G401.6 (cell line): Measurements from ENCODE around the gene MARK3.

Experiments
- FAIRE-seq: peaks from 2 replicates; lab custom pipeline; 2012; peaks lifted over from hg19 to GRCh38; lab: Jason Lieb, UNC

Gene MARK3

GRCh38 chr14:103396463-103396862 is 11.2 kb downstream of the MARK3 start:
- FAIRE-seq: no peak

GRCh38 chr14:103398427-103399195 is 13.4 kb downstream of the MARK3 start:
- FAIRE-seq: no peak

GRCh38 chr14:103400537-103400936 is 15.3 kb downstream of the MARK3 start:
- no peak for FAIRE-seq

GRCh38 chr14:103401223-103402214 is 16.3 kb downstream of the MARK3 start:
- FAIRE-seq: no peak

- FAIRE-seq: no peak
Measured at GRCh38 chr14:103402695-103403094, 17.5 kb downstream of the MARK3 start.

- no peak for FAIRE-seq
Measured at GRCh38 chr14:103404032-103404918, 19.1 kb downstream of the MARK3 start.

- no peak for FAIRE-seq
Measured at GRCh38 chr14:103404920-103405319, 19.7 kb downstream of the MARK3 start.

- no peak for FAIRE-seq
Measured at GRCh38 chr14:103408491-103409155, 23.4 kb downstream of the MARK3 start.

- no peak for FAIRE-seq
Measured at GRCh38 chr14:103416916-103417315, 31.7 kb downstream of the MARK3 start.

GRCh38 chr14:103418481-103418818 is 33.2 kb downstream of the MARK3 start:
- no peak for FAIRE-seq

- FAIRE-seq: no peak
Measured at GRCh38 chr14:103421556-103421955, 36.3 kb downstream of the MARK3 start.

GRCh38 chr14:103423050-103423461 is 37.8 kb downstream of the MARK3 start:
- no peak for FAIRE-seq

GRCh38 chr14:103427485-103428443 is 42.5 kb downstream of the MARK3 start:
- no peak for FAIRE-seq

GRCh38 chr14:103428723-103429556 is 43.7 kb downstream of the MARK3 start:
- FAIRE-seq: peak; percentile 41

GRCh38 chr14:103430358-103430757 is 45.1 kb downstream of the MARK3 start:
- no peak for FAIRE-seq

GRCh38 chr14:103432627-103433026 is 47.4 kb downstream of the MARK3 start:
- FAIRE-seq: no peak

GRCh38 chr14:103433916-103434563 is 48.8 kb downstream of the MARK3 start:
- FAIRE-seq: no peak

GRCh38 chr14:103434868-103435442 is 49.7 kb downstream of the MARK3 start:
- FAIRE-seq: no peak

- FAIRE-seq: no peak
Measured at GRCh38 chr14:103436533-103436932, 51.3 kb downstream of the MARK3 start.
